Cardiac fibroblast (primary cell): Measurements from ENCODE around the gene PANK4.

ENCODE experiments used
- DNase-seq, 2 donors: peaks; one replicate each; pipeline versions ENCODE4 v3.0.0 to v3.0.0-alpha.2; 2010; ENCODE audit warnings: low read depth in 2 of 2
- H3K4me3 ChIP-seq, 2 donors: replicated peaks in 1 of 2; 1 replicate in 1 of 2; 2 replicates in 1 of 2; pipeline ENCODE4 v1.5.1; 2011; ENCODE audit warnings: low read depth in 2 of 2, low read length in 2 of 2, mild to moderate bottlenecking in 2 of 2, moderate library complexity in 1 of 2
- TF ChIP-seq, protein P1 (sequence below): IDR thresholded peaks from one replicate; pipeline ENCODE4 v1.5.1; 2011; ENCODE audit warnings: low read depth, mild to moderate bottlenecking, low read length, inconsistent platforms

PANK4 gene

DNA sequence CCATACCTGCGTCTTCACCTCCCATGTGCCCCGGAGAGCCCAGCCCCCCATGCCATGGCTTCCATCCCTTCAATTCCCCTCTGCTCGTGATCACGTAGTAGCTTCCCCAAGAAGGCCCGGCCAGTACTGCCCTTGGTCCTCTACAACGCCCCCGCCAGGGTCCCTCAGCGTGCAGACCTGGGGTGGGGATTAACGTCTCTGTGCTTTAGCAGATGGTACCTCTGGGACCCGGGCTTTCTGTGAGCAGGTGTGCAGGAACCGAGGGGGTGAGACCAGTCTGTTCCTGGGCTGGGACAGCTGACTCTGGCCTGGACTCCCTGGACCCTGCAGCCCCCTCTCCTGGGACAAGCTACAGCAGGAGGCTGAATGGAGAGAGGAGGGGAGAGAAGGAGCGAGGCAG is 49.1 kb downstream of the PANK4 start:
- no peak for DNase-seq
- TF ChIP-seq, protein P1, sequence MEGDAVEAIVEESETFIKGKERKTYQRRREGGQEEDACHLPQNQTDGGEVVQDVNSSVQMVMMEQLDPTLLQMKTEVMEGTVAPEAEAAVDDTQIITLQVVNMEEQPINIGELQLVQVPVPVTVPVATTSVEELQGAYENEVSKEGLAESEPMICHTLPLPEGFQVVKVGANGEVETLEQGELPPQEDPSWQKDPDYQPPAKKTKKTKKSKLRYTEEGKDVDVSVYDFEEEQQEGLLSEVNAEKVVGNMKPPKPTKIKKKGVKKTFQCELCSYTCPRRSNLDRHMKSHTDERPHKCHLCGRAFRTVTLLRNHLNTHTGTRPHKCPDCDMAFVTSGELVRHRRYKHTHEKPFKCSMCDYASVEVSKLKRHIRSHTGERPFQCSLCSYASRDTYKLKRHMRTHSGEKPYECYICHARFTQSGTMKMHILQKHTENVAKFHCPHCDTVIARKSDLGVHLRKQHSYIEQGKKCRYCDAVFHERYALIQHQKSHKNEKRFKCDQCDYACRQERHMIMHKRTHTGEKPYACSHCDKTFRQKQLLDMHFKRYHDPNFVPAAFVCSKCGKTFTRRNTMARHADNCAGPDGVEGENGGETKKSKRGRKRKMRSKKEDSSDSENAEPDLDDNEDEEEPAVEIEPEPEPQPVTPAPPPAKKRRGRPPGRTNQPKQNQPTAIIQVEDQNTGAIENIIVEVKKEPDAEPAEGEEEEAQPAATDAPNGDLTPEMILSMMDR: no peak
- H3K4me3 ChIP-seq: no peak overlapping the region

DNA sequence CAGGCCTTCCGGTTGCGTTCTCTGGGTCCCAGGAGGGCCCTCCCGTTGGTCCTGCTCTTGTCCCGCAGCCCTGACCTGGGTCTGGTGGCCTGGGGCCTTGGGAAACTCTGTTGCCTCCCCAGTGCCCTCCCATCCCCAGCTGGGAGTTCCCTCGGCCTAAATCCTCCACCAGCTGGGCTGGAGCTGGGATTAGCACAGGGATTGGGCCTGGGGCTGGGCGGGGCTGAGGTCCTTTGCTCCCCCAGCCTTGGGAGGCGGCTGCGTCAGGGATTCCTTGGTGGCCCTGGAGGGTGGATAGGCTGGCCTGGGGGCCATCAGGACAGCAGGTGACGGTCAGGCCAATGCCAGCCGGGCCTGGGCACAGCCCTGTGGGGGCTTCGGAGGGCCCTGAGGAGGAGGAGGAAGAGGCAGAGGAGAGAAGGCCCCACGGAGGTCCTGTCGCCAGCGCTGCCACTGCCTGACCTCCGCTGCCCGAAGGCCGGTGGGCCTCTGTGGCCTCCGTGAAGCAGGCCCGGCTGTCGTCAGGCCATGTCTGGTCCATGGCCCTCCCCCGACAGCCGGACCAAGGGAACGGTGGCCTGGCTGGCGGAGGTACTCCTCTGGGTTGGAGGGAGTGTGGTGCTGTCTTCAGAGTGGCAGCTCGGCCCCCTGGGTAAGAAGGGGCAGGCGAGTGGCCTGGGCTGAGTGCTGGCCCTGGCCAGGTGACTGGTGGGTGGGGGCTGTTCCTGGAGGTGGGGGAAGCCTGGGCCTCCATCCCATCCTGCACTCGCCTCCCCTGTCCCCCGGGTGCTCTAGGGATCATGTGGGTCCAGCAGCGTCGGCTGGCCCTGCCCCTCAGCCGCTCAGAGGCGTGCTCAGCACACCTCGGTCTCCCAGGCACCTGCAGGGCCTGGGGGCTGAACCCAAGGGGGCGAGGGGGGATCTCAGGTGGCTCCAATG is 50.1 kb downstream of the PANK4 start, which contains the start of gene PLCH2:
Gene PLCH2 (plus strand): TSS at position 229 of the 939 bp plus-strand sequence. CDS start 300 bp downstream, at position 529.
- H3K4me3 ChIP-seq: no peak within 1 kb of the TSS
- no peak for DNase-seq
- TF ChIP-seq, protein P1: no peak

DNA sequence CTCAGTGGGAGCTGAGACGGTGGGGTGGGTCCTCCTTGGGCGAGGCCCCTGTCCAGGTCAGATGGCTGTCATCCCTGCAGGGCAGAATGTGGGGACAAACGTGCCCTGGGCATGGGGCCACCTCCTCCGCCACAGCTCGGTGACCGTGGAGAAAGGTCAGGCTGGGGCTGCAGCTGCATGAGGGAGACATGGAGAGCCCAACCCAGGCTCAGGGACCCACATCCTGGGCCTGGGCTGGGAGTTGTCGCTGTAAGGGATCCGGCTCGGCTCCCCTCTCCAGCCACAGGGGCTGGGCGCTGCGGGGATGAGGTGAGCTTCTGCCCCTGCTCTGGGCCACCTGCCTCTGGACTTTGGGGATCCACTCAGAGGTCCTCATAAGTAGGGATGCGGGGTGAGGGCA is 50.8 kb downstream of the PANK4 start:
- no peak overlapping the region for H3K4me3 ChIP-seq
- no peak for DNase-seq
- TF ChIP-seq, protein P1: no peak

DNA sequence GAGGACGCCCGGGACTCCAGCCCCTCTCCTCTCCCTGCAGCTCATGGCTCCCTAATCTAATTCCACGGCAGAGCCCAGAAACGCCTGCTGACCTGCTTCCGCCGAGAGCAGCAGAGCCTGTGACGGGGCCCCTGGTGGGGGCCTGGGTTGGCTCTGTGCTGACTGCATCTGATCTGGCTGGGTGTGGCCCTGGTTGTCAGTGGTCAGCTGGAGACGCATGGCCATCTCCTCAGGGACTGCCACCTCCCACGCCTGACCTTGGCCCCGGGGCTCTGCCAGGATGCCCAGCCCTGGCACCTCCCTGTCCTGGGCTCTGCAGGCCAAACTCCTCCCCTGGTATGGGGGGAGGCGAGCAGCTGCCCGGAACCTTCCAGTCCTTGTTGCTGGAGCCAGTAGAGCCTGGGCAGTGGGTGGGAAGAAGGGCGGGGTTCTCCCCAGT is 51.4 kb downstream of the PANK4 start:
- peak in 1 of 2 donors; percentile 23 for DNase-seq
- TF ChIP-seq, protein P1: no peak
- H3K4me3 ChIP-seq: no peak overlapping the region

DNA sequence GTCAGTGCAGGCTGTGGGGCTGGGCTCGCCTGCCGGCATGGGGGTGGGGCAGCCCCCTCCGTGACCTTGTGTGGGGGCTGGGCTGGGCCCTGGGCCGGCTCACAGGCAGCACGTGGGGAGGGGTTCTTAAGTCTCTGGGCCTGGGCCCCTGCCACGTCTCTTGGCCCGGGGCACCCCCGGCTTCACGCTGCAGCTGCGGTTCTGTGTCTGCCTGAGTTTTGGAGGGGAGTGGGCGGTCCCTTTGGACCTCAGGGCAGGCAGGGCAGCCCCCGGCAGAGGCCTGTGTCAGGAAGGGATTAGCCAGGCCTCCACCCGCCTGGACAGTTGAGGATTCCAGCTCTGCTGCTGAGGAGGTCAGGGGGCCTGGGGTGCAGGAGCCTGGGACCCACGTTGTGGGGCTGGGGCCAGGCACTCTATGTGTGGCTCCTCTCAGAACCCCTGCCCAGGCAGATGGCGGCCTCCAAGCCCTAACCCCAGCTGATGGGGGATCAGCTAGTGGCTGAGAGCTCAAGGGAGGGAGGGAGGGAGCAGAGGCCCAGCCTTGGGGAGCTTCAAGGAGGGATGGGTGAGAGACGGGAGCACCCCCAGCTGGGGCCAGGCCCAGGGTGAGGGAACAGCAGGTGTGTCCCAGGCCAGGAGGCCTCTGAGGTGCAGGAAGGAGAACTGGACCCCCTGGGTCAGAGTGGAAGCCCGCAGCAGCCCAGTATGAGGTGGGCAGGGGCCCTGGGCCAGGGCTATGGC is 52.1 kb downstream of the PANK4 start:
- DNase-seq: no peak
- TF ChIP-seq, protein P1: no peak
- H3K4me3 ChIP-seq: no peak overlapping the region

DNA sequence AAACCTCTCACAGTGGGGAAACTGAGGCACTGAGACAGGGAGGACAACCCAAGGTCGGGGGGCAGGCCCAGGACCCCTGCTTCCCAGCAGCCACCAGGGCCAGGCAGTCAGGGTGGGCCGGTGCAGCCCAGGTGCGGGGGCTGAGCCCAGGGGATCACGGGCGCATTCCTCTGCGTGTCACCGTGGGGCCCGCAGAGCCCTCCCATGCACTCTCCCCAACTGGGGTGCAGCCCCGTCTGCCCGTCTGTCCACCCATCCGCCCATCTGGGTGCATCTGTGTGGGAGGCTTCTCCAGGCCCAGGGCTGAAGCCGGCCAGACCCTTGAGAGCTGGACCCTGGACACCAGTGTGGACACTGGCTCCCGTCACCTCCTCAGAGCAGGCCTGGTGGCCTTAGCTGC is 53.2 kb downstream of the PANK4 start:
- H3K4me3 ChIP-seq: no peak overlapping the region
- DNase-seq: no peak
- TF ChIP-seq, protein P1: no peak
